Peyer's patch (tissue), 4 donors: ENCODE measurements around the gene MRGPRG.

ENCODE experiments used
- CTCF ChIP-seq, 6 experiments: fragments of 450-650 bp in 4 of 6; fragments of 200-600 bp in 2 of 6; sonication (generic) in 1 of 6; IDR thresholded peaks; one replicate each; pipeline ENCODE4 v1.5.1; 2017 to 2019; ENCODE audit warnings: antibody characterized with exemption in 6 of 6, mild to moderate bottlenecking in 3 of 6, moderate library complexity in 1 of 6
- POLR2A ChIP-seq, 2 donors: fragments of 450-650 bp; IDR thresholded peaks; one replicate each; pipeline ENCODE4 v1.5.1; 2017; ENCODE audit warnings: antibody characterized with exemption in 2 of 2, mild to moderate bottlenecking in 2 of 2, moderate library complexity in 2 of 2

GRCh38 chr11:3231851-3232744 is 13.5 kb upstream of the MRGPRG start, which contains the start of gene MRGPRE:
- no peak for TF ChIP-seq CTCF (IDR thresholded peaks at IDR 0.05)
- TF ChIP-seq POLR2A (IDR thresholded peaks at IDR 0.05), result no peak
